SK-N-SH treated with all-trans-retinoic acid at 6 μM for 48 hours (cell line): Measurements from ENCODE around the gene TNFAIP1.

Experiments used
- ISL1 ChIP-seq: fragments of 250-450 bp; sonication (Bioruptor Pico); IDR thresholded peaks from 2 replicates; pipeline ENCODE4 v2.1.2; 2022; ENCODE audit warnings: mild to moderate bottlenecking, moderate library complexity
- OSR1 ChIP-seq: fragments of 250-450 bp; sonication (Bioruptor Pico); IDR thresholded peaks from 2 replicates; pipeline ENCODE4 v1.8.0; 2022; ENCODE audit warnings: moderate library complexity, mild to moderate bottlenecking, inconsistent platforms
- POU6F1 ChIP-seq: fragments of 250-450 bp; sonication (Bioruptor Pico); IDR thresholded peaks from 2 replicates; pipeline ENCODE4 v1.8.0; 2021; ENCODE audit warnings: low read depth, mild to moderate bottlenecking, moderate library complexity, borderline replicate concordance
- SNAI2 ChIP-seq: fragments of 250-450 bp; sonication (Bioruptor Pico); IDR thresholded peaks from 2 replicates; pipeline ENCODE4 v1.5.0; 2020; ENCODE audit warnings: mild to moderate bottlenecking, moderate library complexity
- TSHZ2 ChIP-seq: fragments of 250-450 bp; sonication (Bioruptor Pico); IDR thresholded peaks from 2 replicates; pipeline ENCODE4 v1.5.0; 2020; ENCODE audit warnings: mild to moderate bottlenecking, moderate library complexity
- ZC3H10 ChIP-seq: fragments of 250-450 bp; sonication (Bioruptor Pico); IDR thresholded peaks from 2 replicates; pipeline ENCODE4 v1.5.1; 2021; ENCODE audit warnings: mild to moderate bottlenecking, moderate library complexity
- ZNF70 ChIP-seq: fragments of 450-650 bp; formaldehyde crosslinking; IDR thresholded peaks from 2 replicates; pipeline ENCODE4 v1.5.0; 2020; ENCODE audit warnings: mild to moderate bottlenecking, moderate library complexity
- ZNF8 ChIP-seq: fragments of 450-650 bp; formaldehyde crosslinking; IDR thresholded peaks from 2 replicates; pipeline ENCODE4 v1.5.0; 2020; ENCODE audit warnings: mild to moderate bottlenecking, moderate library complexity

GRCh38 chr17:28391401-28391800 lies 55.8 kb downstream of the TNFAIP1 start:
- TF ChIP-seq ZC3H10 (CRISPR knock-in tag) (no peak), POU6F1 (CRISPR knock-in tag) (no peak), ZNF70 (CRISPR knock-in tag) (no peak), TSHZ2 (no peak), ZNF8 (no peak), SNAI2 (no peak), OSR1 (CRISPR knock-in tag) (no peak), ISL1 (CRISPR knock-in tag) (no peak)
